ENCODE measurements around the gene FRMD8. TPM values are rescaled to one million over a fixed set of nuclear protein-coding genes. Genes with fewer than 3 reads are reported as not detected.

The FRMD8 gene
- total RNA-seq, 1 experiment from 2014 or later = 68.3 TPM

GRCh38 chr11:65354265-65355012 lies 32.0 kb upstream of the FRMD8 start, which contains the start of gene TIGD3:
TSS of gene TIGD3 (plus strand) at chr11:65354751. CDS start at chr11:65355809, 1,058 bp downstream.
- no peak for TF ChIP-seq EZH2 (IDR thresholded peaks at IDR 0.05; ENCODE audit: low read length, unreplicated experiment)
- TF ChIP-seq EZH2phosphoT487 (IDR thresholded peaks at IDR 0.05; ENCODE audit: borderline replicate concordance, low read length) = no peak
- no peak for TF ChIP-seq CTCF (conservative IDR thresholded peaks at IDR 0.05; ENCODE audit: low read depth, low read length)
- ChIA-PET POLR2A (ENCODE audit: unreplicated experiment) (interaction anchor here (1.4 kb wide), 1 partner anchor 21 kb away, joined by 5 read pairs; no protein-coding TSS in a partner anchor), CTCF (interaction anchor here (0.6 to 1.9 kb wide), 4 partner anchors 21 to 79 kb away, joined by 3 to 28 read pairs (median 4); partner anchors contain the start of gene DPF2)
- Histone ChIP-seq H3K4me2 (ENCODE audit: low read length) (peak within 1 kb of the TSS; percentile 91), H3F3A (ENCODE audit: low read length, unreplicated experiment) (peaks cover 14% of the 10 kb centered on the region), H3K4me3 (ENCODE audit: low read length) (peak within 1 kb of the TSS; percentile 72), H3K9me2 (replicated peaks; ENCODE audit: low read length) (no peaks in the 10 kb centered on the region), H3K36me3 (ENCODE audit: low read depth, low read length) (peaks cover 25% of the 10 kb centered on the region), H3K27me3 (ENCODE audit: low read length) (no peaks in the 10 kb centered on the region), H3K27ac (ENCODE audit: low read length) (no peak within 1 kb of the TSS), H4K20me1 (ENCODE audit: low read length) (no peaks in the 10 kb centered on the region), H2AFZ (ENCODE audit: low read length) (peak within 1 kb of the TSS; percentile 80), H3K9me3 (ENCODE audit: low read length) (no peaks in the 10 kb centered on the region), H3K4me1 (ENCODE audit: insufficient read depth, low read length) (peaks cover 7% of the 10 kb centered on the region), H3K9ac (ENCODE audit: low read length) (peak within 1 kb of the TSS; percentile 36; the same call in 1 of the 2 replicates), H3K79me2 (ENCODE audit: low read length) (no peaks in the 10 kb centered on the region)
- DNase-seq (peak; percentile 98), ATAC-seq (peak; percentile 97)
- no TSS peak for BruUV-seq (replicated peaks)
- intact Hi-C loops (cut with micrococcal nuclease) = no loop called here

- Histone ChIP-seq H2AFZ (ENCODE audit: low read length) (peak overlapping the region; percentile 80), H3K4me3 (ENCODE audit: low read length) (peak overlapping the region; percentile 72), H3K4me2 (ENCODE audit: low read length) (peak overlapping the region; percentile 91), H3K9me3 (ENCODE audit: low read length) (no peaks in the 10 kb centered on the region), H3K9me2 (replicated peaks; ENCODE audit: low read length) (no peaks in the 10 kb centered on the region), H3F3A (ENCODE audit: low read length, unreplicated experiment) (peaks cover 14% of the 10 kb centered on the region), H3K27me3 (ENCODE audit: low read length) (no peaks in the 10 kb centered on the region), H3K36me3 (ENCODE audit: low read depth, low read length) (peaks cover 19% of the 10 kb centered on the region; the same call in 1 of the 2 replicates), H3K27ac (ENCODE audit: low read length) (no peak overlapping the region), H3K79me2 (ENCODE audit: low read length) (no peaks in the 10 kb centered on the region), H3K9ac (ENCODE audit: low read length) (peak overlapping the region; percentile 36; the same call in 1 of the 2 replicates), H3K4me1 (ENCODE audit: insufficient read depth, low read length) (peaks cover 7% of the 10 kb centered on the region), H4K20me1 (ENCODE audit: low read length) (no peaks in the 10 kb centered on the region)
- ChIA-PET CTCF (no interaction called here), POLR2A (ENCODE audit: unreplicated experiment) (no interaction called here)
- intact Hi-C loops (cut with micrococcal nuclease) = no loop called here
- ATAC-seq = peak; percentile 22; the same call in 1 of the 2 replicates
- DNase-seq = peak; percentile 11
- BruUV-seq (replicated peaks) = no TSS peak
- no peak for TF ChIP-seq EZH2 (IDR thresholded peaks at IDR 0.05; ENCODE audit: low read length, unreplicated experiment)
- no peak for TF ChIP-seq EZH2phosphoT487 (IDR thresholded peaks at IDR 0.05; ENCODE audit: borderline replicate concordance, low read length)
- no peak for TF ChIP-seq CTCF (conservative IDR thresholded peaks at IDR 0.05; ENCODE audit: low read depth, low read length)
These were observed 31.2 kb upstream of the FRMD8 start for GRCh38 chr11:65355013-65355775.
